Measurements from ENCODE around the gene CSNK1A1.
"Not testable (repeated sequence)": the region's sequence is repeated elsewhere in the genome, so short reads cannot be mapped to it uniquely, and the experiment has no call there.

The CSNK1A1 gene

GRCh38 chr5:149521739-149522685 lies 29.2 kb downstream of the CSNK1A1 start:
- no peak for TF ChIP-seq CTCF (IDR thresholded peaks at IDR 0.05; ENCODE audit: low read depth, low read length, missing control alignments)
- no peak overlapping the region for H3K4me3 ChIP-seq (replicated peaks; ENCODE audit: low read depth, low read length)
- no peak for DNase-seq (ENCODE audit: extremely low read depth, low read depth)

GRCh38 chr5:149519601-149520000 lies 31.6 kb downstream of the CSNK1A1 start:
- no peak for DNase-seq (ENCODE audit: extremely low read depth, low read depth)
- no peak overlapping the region for H3K4me3 ChIP-seq (replicated peaks; ENCODE audit: low read depth, low read length)
- no peak for TF ChIP-seq CTCF (IDR thresholded peaks at IDR 0.05; ENCODE audit: low read depth, low read length, missing control alignments)

GRCh38 chr5:149518620-149519019 lies 32.6 kb downstream of the CSNK1A1 start:
- H3K4me3 ChIP-seq (replicated peaks; ENCODE audit: low read depth, low read length) = no peak overlapping the region
- TF ChIP-seq CTCF (IDR thresholded peaks at IDR 0.05; ENCODE audit: low read depth, low read length, missing control alignments) = no peak
- no peak for DNase-seq (ENCODE audit: extremely low read depth, low read depth)

GRCh38 chr5:149517461-149518122 lies 33.6 kb downstream of the CSNK1A1 start:
- TF ChIP-seq CTCF (IDR thresholded peaks at IDR 0.05; ENCODE audit: low read depth, low read length, missing control alignments) = no peak
- H3K4me3 ChIP-seq (replicated peaks; ENCODE audit: low read depth, low read length) = no peak overlapping the region
- DNase-seq (ENCODE audit: extremely low read depth, low read depth) = no peak

GRCh38 chr5:149514512-149514911 lies 36.7 kb downstream of the CSNK1A1 start:
- no peak for TF ChIP-seq CTCF (IDR thresholded peaks at IDR 0.05; ENCODE audit: low read depth, low read length, missing control alignments)
- H3K4me3 ChIP-seq (replicated peaks; ENCODE audit: low read depth, low read length) = no peak overlapping the region
- DNase-seq (ENCODE audit: extremely low read depth, low read depth) = no peak

GRCh38 chr5:149513372-149513947 lies 37.8 kb downstream of the CSNK1A1 start:
- not testable (repeated sequence) for H3K4me3 ChIP-seq (replicated peaks; ENCODE audit: low read depth, low read length); DNase-seq (ENCODE audit: extremely low read depth, low read depth)

GRCh38 chr5:149510136-149510535 lies 41.1 kb downstream of the CSNK1A1 start:
- no peak for TF ChIP-seq CTCF (IDR thresholded peaks at IDR 0.05; ENCODE audit: low read depth, low read length, missing control alignments)
- H3K4me3 ChIP-seq (replicated peaks; ENCODE audit: low read depth, low read length) = no peak overlapping the region

More at GRCh38 chr5:149510136-149510535, 41.1 kb downstream of the CSNK1A1 start:
- no peak for DNase-seq (ENCODE audit: extremely low read depth, low read depth)
